ENCODE data around the gene TRIM32.

The TRIM32 gene, protein sequence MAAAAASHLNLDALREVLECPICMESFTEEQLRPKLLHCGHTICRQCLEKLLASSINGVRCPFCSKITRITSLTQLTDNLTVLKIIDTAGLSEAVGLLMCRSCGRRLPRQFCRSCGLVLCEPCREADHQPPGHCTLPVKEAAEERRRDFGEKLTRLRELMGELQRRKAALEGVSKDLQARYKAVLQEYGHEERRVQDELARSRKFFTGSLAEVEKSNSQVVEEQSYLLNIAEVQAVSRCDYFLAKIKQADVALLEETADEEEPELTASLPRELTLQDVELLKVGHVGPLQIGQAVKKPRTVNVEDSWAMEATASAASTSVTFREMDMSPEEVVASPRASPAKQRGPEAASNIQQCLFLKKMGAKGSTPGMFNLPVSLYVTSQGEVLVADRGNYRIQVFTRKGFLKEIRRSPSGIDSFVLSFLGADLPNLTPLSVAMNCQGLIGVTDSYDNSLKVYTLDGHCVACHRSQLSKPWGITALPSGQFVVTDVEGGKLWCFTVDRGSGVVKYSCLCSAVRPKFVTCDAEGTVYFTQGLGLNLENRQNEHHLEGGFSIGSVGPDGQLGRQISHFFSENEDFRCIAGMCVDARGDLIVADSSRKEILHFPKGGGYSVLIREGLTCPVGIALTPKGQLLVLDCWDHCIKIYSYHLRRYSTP

GRCh38 chr9:116687074-116687753 is at the start of gene TRIM32:
TRIM32 (plus strand) TSS chr9:116687305; CDS start chr9:116697743, 10,438 bp downstream.
- peak; percentile 91 to 94 for DNase-seq

- DNase-seq, result no peak
Observed at GRCh38 chr9:116639251-116639741, 47.8 kb upstream of the TRIM32 start.

GRCh38 chr9:116641292-116642059 is 45.6 kb upstream of the TRIM32 start:
- DNase-seq, result no peak

GRCh38 chr9:116643691-116644090 is 43.4 kb upstream of the TRIM32 start:
- DNase-seq, result no peak

DNA sequence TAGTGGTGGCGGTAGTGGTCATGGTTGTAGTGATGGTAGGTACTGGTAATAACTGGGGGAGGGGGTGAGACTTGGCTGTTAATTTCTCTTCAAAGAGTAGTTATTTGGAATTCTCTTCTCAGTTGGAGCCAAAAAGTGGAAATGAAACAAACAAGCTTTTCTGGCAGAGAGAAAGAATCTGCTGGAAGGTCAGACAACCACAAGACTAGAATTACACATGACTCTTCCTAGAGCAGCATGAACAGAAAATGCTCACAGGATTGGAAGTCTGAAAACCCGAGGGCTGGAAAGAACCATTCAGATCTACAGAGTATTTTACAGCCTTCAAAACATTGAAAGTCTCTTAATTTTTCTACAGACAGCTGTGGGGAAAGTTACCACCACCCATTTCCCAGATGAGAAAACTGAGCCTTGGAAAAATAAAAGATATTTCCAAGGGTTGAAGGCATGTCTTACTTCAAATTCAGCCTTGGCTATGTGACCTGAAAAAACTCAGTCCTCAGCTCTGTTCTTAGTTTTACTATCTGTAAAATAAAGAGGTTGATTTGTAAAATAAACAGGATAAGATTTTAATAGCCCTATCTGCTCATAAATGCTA is 42.9 kb upstream of the TRIM32 start:
- no peak for DNase-seq

- peak; percentile 4 to 20 for DNase-seq
Observed at GRCh38 chr9:116646661-116647514, 40.2 kb upstream of the TRIM32 start.

DNA sequence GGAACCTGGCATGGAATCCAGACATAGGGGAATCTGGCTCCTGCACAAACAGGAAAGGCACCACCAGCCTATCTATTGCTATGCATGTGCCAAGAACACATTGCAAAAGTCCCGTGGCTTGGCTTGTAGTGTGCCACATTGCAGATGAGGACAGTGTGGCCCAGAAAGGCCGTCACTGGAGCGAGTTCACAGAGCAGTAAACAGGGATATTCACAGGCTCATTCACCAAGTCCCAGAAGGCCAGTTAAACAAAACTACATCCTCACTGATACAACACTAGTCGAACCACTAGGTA is 39.6 kb upstream of the TRIM32 start:
- no peak for DNase-seq

DNA sequence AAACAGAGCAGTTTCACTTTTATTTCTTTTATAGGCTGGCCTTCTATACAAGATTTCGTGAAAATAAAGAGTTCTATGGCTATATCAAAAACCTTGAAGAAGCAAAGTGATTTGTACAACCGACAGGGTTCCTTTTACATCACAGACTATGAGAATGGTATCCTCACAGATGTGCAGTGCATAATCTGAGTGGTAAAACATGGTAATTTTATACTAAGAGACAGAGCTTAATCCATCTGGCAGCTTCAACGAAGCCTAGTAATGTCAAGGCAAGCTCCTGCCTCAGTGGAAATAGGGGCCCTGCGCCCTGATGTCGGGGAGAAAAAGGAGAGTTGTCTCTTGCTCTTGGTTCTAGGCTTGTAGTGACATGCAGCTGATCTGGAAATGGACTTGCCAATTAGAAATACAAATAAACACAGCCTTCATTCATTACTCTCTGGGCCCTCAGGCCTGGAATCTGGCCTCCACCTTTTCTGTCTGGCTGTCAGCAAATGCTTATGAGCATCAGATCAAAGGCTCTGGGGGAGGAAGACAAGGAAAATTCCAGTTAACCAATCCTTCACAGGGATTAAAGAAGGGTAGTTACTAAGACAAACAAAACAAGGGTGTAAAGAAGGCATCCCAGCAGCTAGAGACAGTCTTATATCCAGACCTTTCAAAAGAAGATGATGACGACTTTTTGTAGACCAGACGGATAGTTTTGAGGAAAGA is 33.6 kb upstream of the TRIM32 start:
- no peak for DNase-seq

GRCh38 chr9:116654059-116654355 is 33.1 kb upstream of the TRIM32 start:
- no peak for DNase-seq

DNA sequence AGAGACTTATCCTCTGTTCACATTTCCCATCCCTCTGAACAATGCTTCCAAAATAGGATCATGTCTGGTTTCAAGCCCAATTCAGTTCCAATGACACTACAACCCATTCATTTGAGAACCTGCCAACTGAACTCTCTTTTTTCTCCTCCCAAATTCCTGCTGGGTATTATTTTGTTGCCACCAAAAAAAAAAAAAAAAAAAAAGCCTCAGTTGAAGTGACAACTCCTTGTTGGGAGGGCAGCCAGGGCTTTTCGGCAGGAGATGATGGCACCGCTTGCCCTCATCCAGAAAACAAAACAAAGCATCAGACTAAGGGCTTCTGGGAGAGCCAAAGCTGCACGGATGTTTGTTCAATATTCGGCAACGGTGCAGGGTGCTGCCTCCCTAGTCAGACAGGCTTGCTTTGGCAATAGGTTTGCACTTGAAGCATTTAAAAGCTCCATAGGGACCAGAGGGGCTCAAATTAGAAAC is 30.6 kb upstream of the TRIM32 start:
- DNase-seq, result peak in 1 of 2 experiments; percentile 42

- DNase-seq, result no peak
Observed at GRCh38 chr9:116656977-116657376, 30.1 kb upstream of the TRIM32 start.

DNA sequence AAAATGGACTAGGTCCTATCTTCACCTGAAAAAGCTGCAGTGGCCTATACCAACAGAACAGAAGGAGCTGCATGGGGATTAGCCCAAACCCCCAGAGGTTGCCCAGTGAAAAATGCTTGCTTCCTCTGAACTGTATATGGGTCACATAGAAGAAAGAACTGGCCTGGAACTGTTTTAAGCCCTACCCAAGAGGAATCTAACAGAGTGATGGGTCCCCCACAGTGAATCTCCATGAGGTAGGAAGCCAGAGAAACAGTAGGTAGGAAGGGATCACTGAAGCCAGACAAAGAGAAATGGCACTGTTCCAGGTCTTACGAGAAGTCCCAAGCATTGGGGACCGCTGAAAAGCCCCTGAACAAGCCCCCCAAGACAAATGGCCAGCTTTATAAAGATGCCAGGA is 28.8 kb upstream of the TRIM32 start:
- no peak for DNase-seq

GRCh38 chr9:116661037-116661954 is 25.8 kb upstream of the TRIM32 start:
- peak; percentile 35 to 56 for DNase-seq

GRCh38 chr9:116662646-116663310 is 24.3 kb upstream of the TRIM32 start:
- no peak for DNase-seq

- DNase-seq, result no peak
Observed at GRCh38 chr9:116663581-116663980, 23.5 kb upstream of the TRIM32 start.

DNA sequence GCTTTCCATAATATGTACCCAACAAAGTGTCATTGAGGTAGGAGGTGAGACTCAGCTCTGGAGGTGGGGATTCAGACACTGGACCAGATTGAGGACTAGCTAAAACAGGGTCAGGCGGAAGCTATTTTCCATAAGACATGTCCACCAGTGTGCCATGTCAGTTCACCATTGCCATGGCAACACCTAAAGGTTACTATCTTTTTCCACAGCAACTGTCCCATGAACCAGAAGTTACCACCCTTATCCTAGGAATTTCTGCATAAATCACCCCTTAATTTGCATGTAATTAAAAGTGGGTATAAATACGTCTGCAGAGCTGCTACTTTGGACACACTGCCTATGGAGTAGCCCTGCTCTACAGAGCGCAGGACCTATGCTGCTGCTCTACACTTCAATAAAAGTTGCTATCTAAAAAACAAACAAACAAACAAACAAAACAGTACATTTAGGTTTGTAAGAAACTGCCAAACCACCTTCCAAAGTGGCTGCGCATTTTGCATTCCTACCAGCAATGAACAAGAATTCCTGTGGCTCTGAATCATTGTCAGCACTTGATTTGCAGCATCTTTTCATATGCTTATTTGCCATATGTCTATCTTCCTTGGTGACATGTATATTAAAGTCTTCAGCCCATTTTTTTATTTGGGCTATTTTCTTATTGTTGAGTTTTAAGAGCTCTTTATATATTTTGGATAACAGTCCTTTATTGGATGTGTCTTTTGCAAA is 18.0 kb upstream of the TRIM32 start:
- DNase-seq, result no peak

GRCh38 chr9:116671605-116672004 is 15.5 kb upstream of the TRIM32 start:
- DNase-seq, result no peak

- DNase-seq, result no peak
Observed at GRCh38 chr9:116673375-116673774, 13.7 kb upstream of the TRIM32 start.

Measured in SHP77 (cell line).